ENCODE data around the gene ZNF292.

GRCh38 chr6:87250019-87250418 lies 94.7 kb downstream of the ZNF292 start:
- TF ChIP-seq GATA3 (IDR thresholded peaks at IDR 0.05; ENCODE audit: low read depth, low read length) (no peak), GATA2 (IDR thresholded peaks at IDR 0.05; ENCODE audit: low read depth, low read length) (no peak)

All from SH-SY5Y (cell line).